Right ventricle myocardium inferior (tissue), 1 donor: ENCODE results near the gene PPP1R15B. TPM values are rescaled to one million over a fixed set of nuclear protein-coding genes. Genes with fewer than 3 reads are reported as not detected.

ENCODE experiments used
- ATAC-seq: fragments of 200-7000 bp; cut with Tn5 transposase; one replicate; pipeline ENCODE4 v1.9.1; 2020; ENCODE audit warnings: mild to moderate bottlenecking, moderate library complexity
- DNase-seq: peaks from one replicate; pipeline ENCODE4 v3.0.0; 2021; ENCODE audit errors: missing footprints
- intact Hi-C: fragments of 100-400 bp; cut with DNase I; formaldehyde crosslinking; loops from one replicate; pipeline ENCODE4 v1.11.0; 2022
- total RNA-seq: library from RNA; stranded (reverse); fragmentation: NEBNext Ultra II Directional; extraction: Animal tissue kit (Norgen Biotek cat#: 25700); gene quantifications from one replicate; pipeline ENCODE4 v1.2.1, GENCODE V29; 2021
- donor health status: DM: no; HTN: yes; CAD: no; lungs with severe emphysema.

Gene PPP1R15B
- total RNA-seq, 1 donor from 2014 or later = 21.0 TPM

DNA sequence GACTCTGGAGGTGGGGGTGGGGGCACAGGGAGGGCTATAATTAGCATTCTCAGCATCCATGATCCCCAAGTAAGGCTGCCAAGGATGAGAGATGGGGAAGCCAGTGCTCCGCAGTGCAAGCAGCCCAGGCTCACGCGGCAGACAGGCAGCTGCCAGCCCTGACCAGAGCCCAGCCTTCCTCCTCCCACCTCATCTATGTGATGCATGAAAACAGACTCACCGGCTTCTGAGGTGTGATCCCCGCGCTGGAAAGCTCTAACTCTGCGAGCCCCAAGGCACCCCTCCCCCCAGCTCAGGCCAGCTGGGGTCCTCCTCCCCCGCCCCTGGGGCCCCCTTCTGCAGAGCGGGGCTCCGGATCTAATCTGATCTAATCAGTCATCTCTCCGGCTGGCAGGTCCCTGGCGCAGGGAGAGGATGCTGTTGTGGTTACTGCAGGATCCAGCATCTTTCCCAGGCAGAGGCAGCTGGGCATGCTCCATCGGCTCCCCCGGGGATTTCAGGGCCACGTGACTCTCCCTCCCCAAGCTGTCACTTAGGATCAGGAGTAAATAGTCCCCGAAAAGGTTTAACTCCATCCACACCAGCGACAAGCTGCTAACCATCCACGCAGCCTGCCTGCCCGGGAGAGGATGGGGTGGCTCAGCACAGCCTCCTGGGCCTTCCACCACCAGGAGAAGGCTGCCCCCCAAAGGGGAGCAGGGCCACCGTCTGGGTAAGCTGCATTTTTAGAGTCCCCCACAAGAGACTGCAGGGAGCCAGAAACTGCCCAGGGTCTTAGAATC lies 52.0 kb downstream of the PPP1R15B start, which contains the start of gene PLEKHA6:
Gene PLEKHA6, minus strand, starts transcription at position 456 of the 782 bp plus-strand sequence. CDS start 86,202 bp downstream, outside the sequence.
- DNase-seq (no peak), ATAC-seq (peak; percentile 31)
- intact Hi-C loops = loop anchor here (5.0 kb wide), 1 partner anchor 497 kb away; the partner anchor contains the start of gene SNRPE

DNA sequence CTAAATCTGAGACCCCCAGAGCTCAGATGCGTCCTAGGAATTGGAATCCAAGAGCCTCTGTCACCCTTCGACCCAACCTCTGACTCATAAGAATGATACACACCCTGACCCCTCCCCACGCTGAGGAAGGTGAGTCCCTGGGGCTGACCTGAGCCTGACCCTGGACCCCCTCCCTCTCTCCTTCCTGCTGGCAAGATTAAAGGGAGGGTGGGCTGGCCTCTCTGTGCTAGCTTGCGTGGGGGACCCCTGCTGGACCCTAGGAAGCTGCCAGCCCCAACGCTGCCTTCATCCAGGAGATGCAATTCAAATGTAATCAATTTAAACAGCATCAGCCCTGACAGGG lies 52.5 kb downstream of the PPP1R15B start:
- no peak for ATAC-seq
- intact Hi-C loops = no loop called here
- no peak for DNase-seq

DNA sequence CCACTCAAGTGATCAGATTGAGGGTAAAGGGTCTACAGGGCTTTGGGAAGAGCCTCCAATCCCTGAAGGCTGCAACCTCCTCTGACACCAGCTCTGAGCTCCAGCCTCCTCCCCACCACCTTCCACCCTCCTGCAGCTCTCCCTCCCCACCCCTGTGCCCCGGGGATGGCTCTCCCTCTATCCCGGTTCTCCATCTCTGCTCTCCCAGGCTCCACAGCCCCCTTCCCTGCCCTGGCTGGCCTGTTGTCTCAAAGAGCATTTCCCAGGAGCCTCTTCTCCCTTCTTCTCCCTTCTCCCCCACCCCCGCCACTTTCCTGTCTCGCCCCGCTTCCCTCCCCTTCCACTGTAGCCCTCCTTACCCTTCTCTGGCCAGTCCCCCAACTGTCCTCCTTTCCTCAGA lies 53.0 kb downstream of the PPP1R15B start:
- ATAC-seq (no peak), DNase-seq (no peak)
- intact Hi-C loops = no loop called here

DNA sequence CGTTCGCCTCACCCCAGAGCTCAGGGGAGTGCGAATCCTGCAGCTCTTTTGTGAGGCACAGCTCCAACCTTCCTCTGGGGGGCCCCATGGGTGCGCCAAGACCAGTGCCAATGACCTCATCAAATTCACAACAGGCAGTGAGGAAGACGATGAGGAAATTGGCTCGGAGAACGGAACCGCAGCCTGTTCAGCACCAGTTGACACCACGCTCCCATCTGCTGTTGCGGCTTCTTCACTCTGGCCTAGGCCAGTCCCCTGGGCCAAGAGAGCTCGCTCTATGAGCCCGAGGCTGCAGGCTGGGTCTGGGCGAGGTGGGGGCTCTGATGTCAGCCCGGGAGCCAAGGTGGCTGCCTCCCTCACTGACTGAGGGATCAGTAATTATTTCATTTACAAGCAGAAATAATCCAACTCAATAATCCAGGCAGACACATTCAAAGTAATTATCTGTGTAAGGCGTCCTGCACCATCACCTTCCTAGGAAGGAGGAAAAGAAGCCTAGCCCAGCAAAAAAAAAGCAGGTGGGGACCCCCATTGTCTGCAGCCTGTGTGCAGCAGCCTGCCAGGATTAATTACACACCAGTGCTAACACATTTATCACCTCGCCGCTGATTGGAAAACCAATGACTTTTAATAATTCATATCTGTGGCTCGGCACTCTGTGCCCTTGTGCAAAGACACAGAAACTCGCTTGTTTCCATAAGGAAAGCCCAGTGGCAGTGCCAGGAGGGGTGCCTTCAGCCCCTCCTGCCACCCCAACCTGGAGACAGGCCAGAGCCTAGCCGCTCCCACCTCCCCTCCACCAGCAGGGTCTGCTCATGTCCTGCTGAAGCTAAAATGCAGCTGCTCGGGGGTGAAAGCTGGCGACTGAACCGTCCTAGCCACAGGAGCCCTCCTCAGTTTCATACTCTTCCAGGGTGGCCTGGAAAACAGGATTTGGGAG lies 53.8 kb downstream of the PPP1R15B start:
- peak; percentile 57 for ATAC-seq
- DNase-seq = no peak
- intact Hi-C loops = no loop called here

DNA sequence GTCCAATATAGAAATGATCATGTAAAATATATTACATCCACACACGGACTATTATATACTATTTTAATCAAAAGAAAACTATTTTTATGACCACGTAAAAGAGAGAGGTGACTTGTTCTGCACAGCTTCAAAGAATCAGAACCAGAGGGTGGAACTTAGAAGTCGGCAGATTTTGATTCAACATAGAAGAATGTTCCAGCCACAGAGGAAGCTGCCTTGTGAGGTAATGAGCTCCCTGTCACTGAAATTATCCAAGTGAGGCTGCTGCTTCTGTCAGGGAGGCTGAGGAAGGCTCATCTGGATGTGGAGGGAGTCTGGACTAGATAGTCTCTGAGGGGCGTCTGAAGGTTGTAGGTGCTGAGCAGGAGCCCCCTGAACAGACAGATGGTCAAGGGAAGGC lies 54.6 kb downstream of the PPP1R15B start:
- intact Hi-C loops = no loop called here
- ATAC-seq = no peak

DNA sequence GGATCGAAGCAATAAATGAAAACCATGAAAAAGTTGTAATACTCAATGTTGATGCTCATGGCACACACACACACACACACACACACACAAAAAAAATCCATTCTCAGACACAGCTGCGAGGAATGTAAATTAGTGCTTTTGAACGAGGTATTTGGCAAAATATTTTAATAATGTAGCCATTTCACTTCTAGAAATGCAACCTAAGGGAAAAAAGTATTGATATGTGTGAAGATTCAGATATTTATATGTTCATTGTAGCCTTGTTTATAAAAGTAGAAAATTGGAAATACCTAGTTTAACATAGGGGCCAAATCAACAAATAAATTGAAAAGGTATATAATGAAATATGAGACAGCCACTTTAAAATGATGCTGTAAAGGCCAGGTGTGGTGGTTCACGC lies 55.7 kb downstream of the PPP1R15B start:
- no peak for DNase-seq
- intact Hi-C loops = no loop called here
- no peak for ATAC-seq

More for the DNA sequence above, 54.6 kb downstream of the PPP1R15B start:
- no peak for DNase-seq

DNA sequence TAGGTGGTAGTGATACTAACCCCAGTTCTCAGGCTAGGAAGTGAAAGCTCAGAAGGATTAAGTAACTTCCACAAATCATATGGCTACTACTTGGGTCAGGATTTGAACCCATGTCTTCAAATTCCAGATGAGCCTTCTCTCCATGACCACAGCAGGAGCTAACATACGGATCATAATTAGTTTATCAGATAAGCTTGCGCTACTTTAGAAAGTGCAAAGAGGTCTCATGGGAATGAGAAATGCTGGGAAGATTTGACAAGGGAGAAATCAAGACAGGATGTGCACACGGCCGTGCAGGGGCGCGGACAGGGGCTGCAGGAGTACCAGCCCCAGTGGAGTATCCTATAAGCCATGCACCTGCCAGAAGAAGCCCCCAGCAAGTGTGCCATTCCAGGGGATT lies 57.0 kb downstream of the PPP1R15B start:
- no peak for ATAC-seq
- DNase-seq = no peak
- intact Hi-C loops = no loop called here

Other genes starting within 250 kb of the PPP1R15B start
- not detected for gene REN, start 245.5 kb downstream of the PPP1R15B start, total RNA-seq
- not detected for gene KISS1, start 215.3 kb downstream of the PPP1R15B start, total RNA-seq
- gene GOLT1A, start 197.8 kb downstream of the PPP1R15B start, total RNA-seq = not detected
- 18.7 TPM for gene PLEKHA6, start 51.9 kb downstream of the PPP1R15B start, total RNA-seq
- 22.7 TPM for gene PIK3C2B, start 83.0 kb upstream of the PPP1R15B start, total RNA-seq
- gene MDM4, start 104.6 kb upstream of the PPP1R15B start, total RNA-seq = 28.6 TPM